DOHH2 (cell line): Measurements from ENCODE around the gene ORM1.

ENCODE experiments used
- CTCF ChIP-seq: fragments of 200-600 bp; sonication (generic); IDR thresholded peaks from one replicate; pipeline ENCODE4 v1.5.1; 2014; ENCODE audit warnings: antibody characterized with exemption, mild to moderate bottlenecking, low read depth, low read length; ENCODE audit not compliant: poor library complexity, severe bottlenecking
- EZH2phosphoT487 ChIP-seq: fragments of 200-600 bp; sonication (generic); IDR thresholded peaks from 2 replicates; pipeline ENCODE4 v1.6.1; 2017; ENCODE audit warnings: borderline replicate concordance, mild to moderate bottlenecking, antibody characterized with exemption, low read length, moderate library complexity, mixed read lengths

GRCh38 chr9:114344692-114345091 lies 21.8 kb downstream of the ORM1 start:
- TF ChIP-seq CTCF (no peak), EZH2phosphoT487 (no peak)
